Measurements from ENCODE around the gene IQSEC1.

IQSEC1 gene

GRCh38 chr3:13028010-13028821 is 45.0 kb downstream of the IQSEC1 start:
- DNase-seq (ENCODE audit: low read depth), result no peak

- no peak for DNase-seq (ENCODE audit: low read depth)
Measured at GRCh38 chr3:13027154-13027553, 46.1 kb downstream of the IQSEC1 start.

GRCh38 chr3:13026534-13026933 is 46.7 kb downstream of the IQSEC1 start:
- no peak for DNase-seq (ENCODE audit: low read depth)

- DNase-seq (ENCODE audit: low read depth), result no peak
Measured at GRCh38 chr3:13025778-13026518, 47.3 kb downstream of the IQSEC1 start.

- DNase-seq (ENCODE audit: low read depth), result no peak
Measured at GRCh38 chr3:13025090-13025489, 48.1 kb downstream of the IQSEC1 start.

GRCh38 chr3:13024765-13025065 is 48.5 kb downstream of the IQSEC1 start:
- DNase-seq (ENCODE audit: low read depth), result no peak

- DNase-seq (ENCODE audit: low read depth), result no peak
Measured at GRCh38 chr3:13023971-13024764, 49.1 kb downstream of the IQSEC1 start.

GRCh38 chr3:13023235-13023970 is 49.8 kb downstream of the IQSEC1 start:
- no peak for DNase-seq (ENCODE audit: low read depth)

GRCh38 chr3:13022348-13023234 is 50.6 kb downstream of the IQSEC1 start:
- DNase-seq (ENCODE audit: low read depth), result no peak

- no peak for DNase-seq (ENCODE audit: low read depth)
Measured at GRCh38 chr3:13021141-13022114, 51.8 kb downstream of the IQSEC1 start.

GRCh38 chr3:13020159-13020750 is 53.0 kb downstream of the IQSEC1 start:
- DNase-seq (ENCODE audit: low read depth), result no peak

- DNase-seq (ENCODE audit: low read depth), result no peak
Measured at GRCh38 chr3:13019243-13020095, 53.8 kb downstream of the IQSEC1 start.

- no peak for DNase-seq (ENCODE audit: low read depth)
Measured at GRCh38 chr3:13018561-13019242, 54.5 kb downstream of the IQSEC1 start.

GRCh38 chr3:13018043-13018451 is 55.2 kb downstream of the IQSEC1 start:
- no peak for DNase-seq (ENCODE audit: low read depth)

- DNase-seq (ENCODE audit: low read depth), result no peak
Measured at GRCh38 chr3:13017361-13018042, 55.7 kb downstream of the IQSEC1 start.

- no peak for DNase-seq (ENCODE audit: low read depth)
Measured at GRCh38 chr3:13016721-13017255, 56.4 kb downstream of the IQSEC1 start.
